IMR-90 (cell line): ENCODE data around the gene KDM1B. TPM values are rescaled to one million over a fixed set of nuclear protein-coding genes. Genes with fewer than 3 reads are reported as not detected.

Source experiments
- ATAC-seq: fragments of 200-7000 bp; cut with Tn5 transposase; 2 replicates; pipeline ENCODE4 v1.9.1; 2020; ENCODE audit warnings: low read depth, mild to moderate bottlenecking, moderate library complexity
- BruUV-seq: library from RNA; stranded (reverse); fragments of 400-500 nt; replicated peaks from 2 replicates; lab custom pipeline; 2021; lab: Mats Ljungman, UMichigan
- CTCF ChIA-PET: fragments of 300-600 bp; formaldehyde crosslinking; extraction: SDS; loops from one replicate; lab custom pipeline; 2021; ENCODE audit warnings: antibody characterized with exemption; lab: Yijun Ruan, JAX
- POLR2A ChIA-PET: fragments of 300-600 bp; sonication (Branson Sonifier 250); formaldehyde crosslinking; loops from one replicate; lab custom pipeline; 2022; ENCODE audit warnings: antibody characterized with exemption; ENCODE audit not compliant: unreplicated experiment; lab: Charles Lee
- DNase-seq: peaks from one replicate; pipeline ENCODE4 v3.0.0; 2013
- H2AFZ ChIP-seq: replicated peaks from 2 replicates; pipeline ENCODE3; 2013; ENCODE audit warnings: low read length, mild to moderate bottlenecking; ENCODE audit not compliant: poor library complexity
- H2AK5ac ChIP-seq: 2 replicates; pipeline ENCODE4 v1.6.1; 2013; ENCODE audit warnings: low read depth, low read length, inconsistent platforms
- H2AK9ac ChIP-seq: replicated peaks from 2 replicates; pipeline ENCODE3; 2013; ENCODE audit warnings: mild to moderate bottlenecking, low read depth, low read length, moderate library complexity; ENCODE audit not compliant: poor library complexity
- H2BK120ac ChIP-seq: 2 replicates; pipeline ENCODE4 v1.6.1; 2013; ENCODE audit warnings: low read depth, low read length, inconsistent platforms
- H2BK15ac ChIP-seq: 3 replicates; pipeline ENCODE4 v1.6.1; 2013; ENCODE audit warnings: low read depth, low read length, inconsistent platforms
- H2BK20ac ChIP-seq: 2 replicates; pipeline ENCODE4 v1.6.1; 2013; ENCODE audit warnings: low read depth, mild to moderate bottlenecking, inconsistent platforms, low read length, moderate library complexity
- H2BK5ac ChIP-seq: 2 replicates; pipeline ENCODE4 v1.6.1; 2013; ENCODE audit warnings: mild to moderate bottlenecking, low read depth, low read length, inconsistent platforms; ENCODE audit not compliant: poor library complexity, severe bottlenecking
- H3K14ac ChIP-seq: replicated peaks from 2 replicates; pipeline ENCODE4 v1.6.1; 2013; ENCODE audit warnings: low read depth, low read length, inconsistent platforms
- H3K18ac ChIP-seq: 2 replicates; pipeline ENCODE4 v1.6.1; 2013; ENCODE audit warnings: low read depth, low read length, control low read depth
- H3K23ac ChIP-seq: 2 replicates; pipeline ENCODE4 v1.6.1; 2013; ENCODE audit warnings: low read depth, low read length, inconsistent platforms
- H3K27ac ChIP-seq: 2 replicates; pipeline ENCODE4 v1.5.1; 2013; ENCODE audit warnings: mild to moderate bottlenecking, control low read depth, low read length; ENCODE audit not compliant: insufficient read depth
- H3K27me3 ChIP-seq: 2 replicates; pipeline ENCODE4 v1.6.1; 2013; ENCODE audit warnings: low read length; ENCODE audit not compliant: control insufficient read depth, insufficient read depth
- H3K36me3 ChIP-seq: 2 replicates; pipeline ENCODE4 v1.6.1; 2013; ENCODE audit warnings: low read length, mixed read lengths; ENCODE audit not compliant: control insufficient read depth, insufficient read depth
- H3K4ac ChIP-seq: 2 replicates; pipeline ENCODE4 v1.6.1; 2013; ENCODE audit warnings: low read depth, low read length, inconsistent platforms
- H3K4me1 ChIP-seq: 2 replicates; pipeline ENCODE4 v1.6.1; 2013; ENCODE audit warnings: low read length, mixed read lengths; ENCODE audit not compliant: control insufficient read depth, insufficient read depth
- H3K4me2 ChIP-seq: 2 replicates; pipeline ENCODE4 v1.6.1; 2013; ENCODE audit warnings: low read depth, mild to moderate bottlenecking, control low read depth, low read length, moderate library complexity
- H3K4me3 ChIP-seq: 2 replicates; pipeline ENCODE4 v1.5.1; 2013; ENCODE audit warnings: low read depth, mild to moderate bottlenecking, control low read depth, low read length, moderate library complexity; ENCODE audit not compliant: insufficient read depth
- H3K56ac ChIP-seq: 2 replicates; pipeline ENCODE4 v1.6.1; 2013; ENCODE audit warnings: low read length, inconsistent platforms; ENCODE audit not compliant: insufficient read depth; ENCODE audit errors: extremely low read depth
- H3K79me1 ChIP-seq, 2 experiments: 2 replicates each; pipeline ENCODE4 v1.6.1; 2013; ENCODE audit warnings: low read length in 2 of 2, inconsistent platforms in 1 of 2, low read depth in 1 of 2
- H3K9ac ChIP-seq: 2 replicates; pipeline ENCODE4 v1.6.1; 2013; ENCODE audit warnings: low read depth, low read length, control low read depth
- H3K9me1 ChIP-seq: 2 replicates; pipeline ENCODE4 v1.6.1; 2013; ENCODE audit warnings: low read length, inconsistent platforms; ENCODE audit not compliant: insufficient read depth
- H3K9me3 ChIP-seq: 2 replicates; pipeline ENCODE4 v1.6.1; 2013; ENCODE audit warnings: low read length; ENCODE audit not compliant: control insufficient read depth, insufficient read depth
- H4K20me1 ChIP-seq: 2 replicates; pipeline ENCODE4 v1.6.1; 2013; ENCODE audit warnings: low read length, inconsistent platforms; ENCODE audit not compliant: insufficient read depth
- H4K5ac ChIP-seq: 2 replicates; pipeline ENCODE4 v1.6.1; 2013; ENCODE audit warnings: mild to moderate bottlenecking, low read depth, low read length, control low read depth
- H4K8ac ChIP-seq, 2 experiments: 2 replicates each; pipeline ENCODE4 v1.6.1; 2013; ENCODE audit warnings: low read depth in 2 of 2, low read length in 2 of 2, control low read depth in 1 of 2, inconsistent platforms in 1 of 2
- H4K91ac ChIP-seq: 2 replicates; pipeline ENCODE4 v1.6.1; 2013; ENCODE audit warnings: low read depth, low read length, inconsistent platforms; ENCODE audit not compliant: insufficient read depth
- BHLHE40 ChIP-seq: fragments of 150-350 bp; IDR thresholded peaks from 2 replicates; pipeline ENCODE4 v1.6.1; 2016; ENCODE audit warnings: mild to moderate bottlenecking, low read depth, low read length
- CEBPB ChIP-seq: IDR thresholded peaks from 2 replicates; pipeline ENCODE4 v1.6.1; 2012; ENCODE audit warnings: low read depth, low read length, improper control_type of control experiment
- CHD1 ChIP-seq: IDR thresholded peaks from 2 replicates; pipeline ENCODE4 v1.6.1; 2012; ENCODE audit warnings: low read depth, low read length, improper control_type of control experiment
- CTCF ChIP-seq: conservative IDR thresholded peaks from 2 replicates; pipeline ENCODE4 v1.5.1; 2012; ENCODE audit warnings: mild to moderate bottlenecking, low read depth, low read length, improper control_type of control experiment
- ELK1 ChIP-seq: fragments of 150-350 bp; IDR thresholded peaks from 2 replicates; pipeline ENCODE4 v1.6.1; 2016; ENCODE audit warnings: low read depth, mild to moderate bottlenecking, low read length, moderate library complexity, borderline replicate concordance
- FOS ChIP-seq: fragments of 150-350 bp; IDR thresholded peaks from 2 replicates; pipeline ENCODE4 v1.6.1; 2016; ENCODE audit warnings: low read depth, low read length
- MAFK ChIP-seq: IDR thresholded peaks from 2 replicates; pipeline ENCODE4 v1.6.1; 2012; ENCODE audit warnings: low read depth, low read length, improper control_type of control experiment
- MAZ ChIP-seq: IDR thresholded peaks from 2 replicates; pipeline ENCODE4 v1.6.1; 2012; ENCODE audit warnings: low read depth, mild to moderate bottlenecking, low read length, improper control_type of control experiment, moderate library complexity, borderline replicate concordance
- MXI1 ChIP-seq: IDR thresholded peaks from 2 replicates; pipeline ENCODE4 v1.6.1; 2012; ENCODE audit warnings: low read depth, mild to moderate bottlenecking, low read length, moderate library complexity, borderline replicate concordance
- NFE2L2 ChIP-seq: fragments of 150-350 bp; IDR thresholded peaks from 2 replicates; pipeline ENCODE4 v1.6.1; 2016; ENCODE audit warnings: low read depth, mild to moderate bottlenecking, low read length
- POLR2A ChIP-seq: IDR thresholded peaks from 2 replicates; pipeline ENCODE4 v1.6.1; 2012; ENCODE audit warnings: mild to moderate bottlenecking, low read depth, low read length
- RAD21 ChIP-seq: IDR thresholded peaks from 2 replicates; pipeline ENCODE4 v1.6.1; 2012; ENCODE audit warnings: low read length, improper control_type of control experiment
- RCOR1 ChIP-seq: IDR thresholded peaks from 2 replicates; pipeline ENCODE4 v1.6.1; 2012; ENCODE audit warnings: mild to moderate bottlenecking, low read length, improper control_type of control experiment; ENCODE audit not compliant: insufficient replicate concordance
- RFX5 ChIP-seq: IDR thresholded peaks from 2 replicates; pipeline ENCODE4 v1.8.0; 2012; ENCODE audit warnings: low read depth, mild to moderate bottlenecking, low read length, moderate library complexity
- SMC3 ChIP-seq: fragments of 150-350 bp; IDR thresholded peaks from 2 replicates; pipeline ENCODE4 v1.6.1; 2016; ENCODE audit warnings: low read depth, mild to moderate bottlenecking, antibody characterized with exemption, low read length, moderate library complexity
- USF2 ChIP-seq: fragments of 150-350 bp; IDR thresholded peaks from 2 replicates; pipeline ENCODE4 v1.6.1; 2017; ENCODE audit warnings: mild to moderate bottlenecking, antibody characterized with exemption, low read length, low read depth
- WGBS, 2 experiments: methylation state at CpG; one replicate each; pipeline versions ENCODE4 v1.1.5 to v1.1.7; 2013; ENCODE audit warnings: missing lambda C conversion rate in 2 of 2; ENCODE audit not compliant: insufficient read length in 1 of 2; ENCODE audit errors: extremely low coverage in 2 of 2; 5-methylcytosine and 5-hydroxymethylcytosine counted together
- dilution Hi-C: fragments of 300-500 bp; cut with HindIII; formaldehyde crosslinking; loops from one replicate; pipeline ENCODE4 v1.14.3; 2018; ENCODE audit warnings: low sequenced_read_pairs; ENCODE audit not compliant: unreplicated experiment
- in situ Hi-C: fragments of 300-500 bp; cut with MboI; formaldehyde crosslinking; loops from 3 replicates; pipeline ENCODE4 v1.14.3; 2019; ENCODE audit warnings: low sequenced_read_pairs, inconsistent platforms, mixed read lengths
- intact Hi-C: fragments of 100-400 bp; cut with micrococcal nuclease; formaldehyde crosslinking; loops from 2 replicates; pipeline ENCODE4 v1.10.0; 2022
- polyA plus RNA-seq, 3 experiments: library from polyadenylated mRNA; depleted of rRNA; stranded (reverse); fragments of >200 nt; gene quantifications; 2 replicates each; pipeline ENCODE4 v1.2.3, GENCODE V29; 2012; ENCODE audit warnings: low replicate concordance in 1 of 3
- total RNA-seq: library from RNA; depleted of rRNA; stranded (reverse); fragments of >200 nt; gene quantifications from 2 replicates; pipeline ENCODE4 v1.2.3, GENCODE V29; 2012

The KDM1B gene
- total and polyA plus RNA-seq, 2 of the 4 experiments (the other 2 are of a cell fraction) = 13.2 to 16.7 TPM

- H3K18ac ChIP-seq = no peak overlapping the region
- ATAC-seq (no peak), DNase-seq (no peak)
- H2AFZ ChIP-seq = no peak overlapping the region
- H2BK15ac ChIP-seq = no peak overlapping the region
- H4K5ac ChIP-seq = no peak overlapping the region
- no peaks in the 10 kb centered on the region for H3K27me3 ChIP-seq
- BruUV-seq = no TSS peak
- in situ Hi-C loops = no loop called here
- 80% methylated on average over 1 of the region's 4 CpGs; no CpG with 5 or more reads in 1 of the 2 experiments for WGBS, 2 experiments
- H2BK120ac ChIP-seq = no peak overlapping the region
- H4K20me1 ChIP-seq = peaks cover under 1% of the 10 kb centered on the region; the same call in 1 of the 2 replicates
- no peak overlapping the region for H3K14ac ChIP-seq
- peaks cover 2% of the 10 kb centered on the region; the same call in 1 of the 2 replicates for H3K4me1 ChIP-seq
- no peak overlapping the region for H4K91ac ChIP-seq
- no peak overlapping the region for H3K23ac ChIP-seq
- ChIA-PET POLR2A (no interaction called here), CTCF (no interaction called here)
- H2AK5ac ChIP-seq = no peak overlapping the region
- H4K8ac ChIP-seq = no peak overlapping the region
- peaks cover 0 to 8% of the 10 kb centered on the region in 2 experiments; a peak in 1 of 4 replicates for H3K79me1 ChIP-seq
- no peak overlapping the region for H2BK20ac ChIP-seq
- TF ChIP-seq ELK1 (no peak), MXI1 (no peak), USF2 (no peak), SMC3 (no peak), CEBPB (no peak), FOS (no peak), RCOR1 (no peak), POLR2A (no peak), RFX5 (no peak), NFE2L2 (no peak), RAD21 (no peak), MAFK (no peak), CHD1 (no peak), BHLHE40 (no peak), MAZ (no peak), CTCF (no peak)
- H3K4ac ChIP-seq = no peak overlapping the region
- no peak overlapping the region for H3K27ac ChIP-seq
- H3K36me3 ChIP-seq = peaks cover 9% of the 10 kb centered on the region
- H2AK9ac ChIP-seq = no peak overlapping the region
- H2BK5ac ChIP-seq = no peak overlapping the region
- dilution Hi-C loops = no loop called here
- H3K4me3 ChIP-seq = no peak overlapping the region
- no peaks in the 10 kb centered on the region for H3K9me3 ChIP-seq
- intact Hi-C loops = loop anchor here (5.0 kb wide), 1 partner anchor 36 kb away; no protein-coding TSS in a partner anchor
- no peak overlapping the region for H3K56ac ChIP-seq
- no peak overlapping the region for H3K4me2 ChIP-seq
- H3K9ac ChIP-seq = no peak overlapping the region
- no peaks in the 10 kb centered on the region; the same call in 1 of the 2 replicates for H3K9me1 ChIP-seq
Measured at GRCh38 chr6:18221288-18221615, 66.0 kb downstream of the KDM1B start.
